ENCODE data around the gene HPS3. TPM values are rescaled to one million over a fixed set of nuclear protein-coding genes. Genes with fewer than 3 reads are reported as not detected.
"Not testable (repeated sequence)": the region's sequence is repeated elsewhere in the genome, so short reads cannot be mapped to it uniquely, and the experiment has no call there.

The HPS3 gene
- 33.9 and 35.3 TPM in 2 replicates for total RNA-seq (2014; rRNA removed; shearing (Covaris generic))
- 27.2 and 37.9 TPM in 2 replicates for polyA plus RNA-seq (2015; cell fraction: cytosol; rRNA removed)
- 38.9 and 39.9 TPM in 2 replicates for polyA plus RNA-seq (2015; cell fraction: nucleus; rRNA removed)

- in situ Hi-C loops (cut with HindIII; ENCODE audit: low pct_unique_long_range_greater_than_20kb, low sequenced_read_pairs) = no loop called here
- peak; percentile 88 for DNase-seq (ENCODE audit: low read depth, low spot score)
Observed at GRCh38 chr3:149129326-149130205, at the start of gene HPS3. Gene HPS3 (plus strand): TSS chr3:149129638. CDS start chr3:149129724, 86 bp downstream.

- DNase-seq (ENCODE audit: low read depth, low spot score) = no peak
- in situ Hi-C loops (cut with HindIII; ENCODE audit: low pct_unique_long_range_greater_than_20kb, low sequenced_read_pairs) = no loop called here
Observed at GRCh38 chr3:149080011-149080698, 49.3 kb upstream of the HPS3 start.

- in situ Hi-C loops (cut with HindIII; ENCODE audit: low pct_unique_long_range_greater_than_20kb, low sequenced_read_pairs) = no loop called here
- no peak for DNase-seq (ENCODE audit: low read depth, low spot score)
Observed at GRCh38 chr3:149080699-149081091, 48.7 kb upstream of the HPS3 start.

- in situ Hi-C loops (cut with HindIII; ENCODE audit: low pct_unique_long_range_greater_than_20kb, low sequenced_read_pairs) = no loop called here
- no peak for DNase-seq (ENCODE audit: low read depth, low spot score)
Observed at GRCh38 chr3:149081772-149082171, 47.7 kb upstream of the HPS3 start.

GRCh38 chr3:149085828-149086231, 43.6 kb upstream of the HPS3 start:
- in situ Hi-C loops (cut with HindIII; ENCODE audit: low pct_unique_long_range_greater_than_20kb, low sequenced_read_pairs) = no loop called here
- peak; percentile 40 for DNase-seq (ENCODE audit: low read depth, low spot score)

- in situ Hi-C loops (cut with HindIII; ENCODE audit: low pct_unique_long_range_greater_than_20kb, low sequenced_read_pairs) = no loop called here
Observed at GRCh38 chr3:149086232-149086988, 43.0 kb upstream of the HPS3 start, which contains the start of gene HLTF. Gene HLTF (minus strand): TSS chr3:149086533. CDS start chr3:149086336, 197 bp downstream.

GRCh38 chr3:149087208-149087607, 42.2 kb upstream of the HPS3 start:
- in situ Hi-C loops (cut with HindIII; ENCODE audit: low pct_unique_long_range_greater_than_20kb, low sequenced_read_pairs) = no loop called here

More at GRCh38 chr3:149086232-149086988, 43.0 kb upstream of the HPS3 start, which contains the start of gene HLTF:
- DNase-seq (ENCODE audit: low read depth, low spot score) = peak; percentile 98

GRCh38 chr3:149089395-149089794, 40.0 kb upstream of the HPS3 start:
- in situ Hi-C loops (cut with HindIII; ENCODE audit: low pct_unique_long_range_greater_than_20kb, low sequenced_read_pairs) = no loop called here
- no peak for DNase-seq (ENCODE audit: low read depth, low spot score)

More at GRCh38 chr3:149087208-149087607, 42.2 kb upstream of the HPS3 start:
- DNase-seq (ENCODE audit: low read depth, low spot score) = no peak

- in situ Hi-C loops (cut with HindIII; ENCODE audit: low pct_unique_long_range_greater_than_20kb, low sequenced_read_pairs) = no loop called here
- no peak for DNase-seq (ENCODE audit: low read depth, low spot score)
Observed at GRCh38 chr3:149090461-149090860, 39.0 kb upstream of the HPS3 start.

- in situ Hi-C loops (cut with HindIII; ENCODE audit: low pct_unique_long_range_greater_than_20kb, low sequenced_read_pairs) = no loop called here
- no peak for DNase-seq (ENCODE audit: low read depth, low spot score)
Observed at GRCh38 chr3:149090907-149091306, 38.5 kb upstream of the HPS3 start.

- in situ Hi-C loops (cut with HindIII; ENCODE audit: low pct_unique_long_range_greater_than_20kb, low sequenced_read_pairs) = no loop called here
- DNase-seq (ENCODE audit: low read depth, low spot score) = no peak
Observed at GRCh38 chr3:149091983-149092382, 37.5 kb upstream of the HPS3 start.

GRCh38 chr3:149095487-149095886, 34.0 kb upstream of the HPS3 start:
- no peak for DNase-seq (ENCODE audit: low read depth, low spot score)
- in situ Hi-C loops (cut with HindIII; ENCODE audit: low pct_unique_long_range_greater_than_20kb, low sequenced_read_pairs) = no loop called here

GRCh38 chr3:149097987-149098386, 31.5 kb upstream of the HPS3 start:
- DNase-seq (ENCODE audit: low read depth, low spot score); in situ Hi-C loops (cut with HindIII; ENCODE audit: low pct_unique_long_range_greater_than_20kb, low sequenced_read_pairs): not testable (repeated sequence)

- in situ Hi-C loops (cut with HindIII; ENCODE audit: low pct_unique_long_range_greater_than_20kb, low sequenced_read_pairs) = no loop called here
Observed at GRCh38 chr3:149101154-149101553, 28.3 kb upstream of the HPS3 start.

GRCh38 chr3:149101641-149102040, 27.8 kb upstream of the HPS3 start:
- in situ Hi-C loops (cut with HindIII; ENCODE audit: low pct_unique_long_range_greater_than_20kb, low sequenced_read_pairs) = no loop called here

More at GRCh38 chr3:149101154-149101553, 28.3 kb upstream of the HPS3 start:
- no peak for DNase-seq (ENCODE audit: low read depth, low spot score)

GRCh38 chr3:149104484-149104883, 25.0 kb upstream of the HPS3 start:
- in situ Hi-C loops (cut with HindIII; ENCODE audit: low pct_unique_long_range_greater_than_20kb, low sequenced_read_pairs) = no loop called here
- DNase-seq (ENCODE audit: low read depth, low spot score) = no peak

More at GRCh38 chr3:149101641-149102040, 27.8 kb upstream of the HPS3 start:
- DNase-seq (ENCODE audit: low read depth, low spot score) = no peak

GRCh38 chr3:149114458-149114857, 15.0 kb upstream of the HPS3 start:
- in situ Hi-C loops (cut with HindIII; ENCODE audit: low pct_unique_long_range_greater_than_20kb, low sequenced_read_pairs) = no loop called here
- DNase-seq (ENCODE audit: low read depth, low spot score) = no peak

- no peak for DNase-seq (ENCODE audit: low read depth, low spot score)
- in situ Hi-C loops (cut with HindIII; ENCODE audit: low pct_unique_long_range_greater_than_20kb, low sequenced_read_pairs) = no loop called here
Observed at GRCh38 chr3:149115114-149115513, 14.3 kb upstream of the HPS3 start.

Data from SK-MEL-5 (cell line).